ENCODE results near the gene FCN3. TPM values are rescaled to one million over a fixed set of nuclear protein-coding genes. Genes with fewer than 3 reads are reported as not detected.

FCN3 gene
- total and polyA plus RNA-seq, 2 of the 4 experiments (the other 2 are of a cell fraction) = not detected

- no peaks in the 10 kb centered on the region for H3K9me3 ChIP-seq (ENCODE audit: control insufficient read depth, insufficient read depth, low read length)
- H2BK15ac ChIP-seq (ENCODE audit: low read depth, low read length) = 0 out of 3 replicates have a peak overlapping the region, but pooled peaks have one; percentile 9
- peak overlapping the region; percentile 55 for H4K5ac ChIP-seq (ENCODE audit: low read depth, low read length)
- no peak overlapping the region for H3K4me3 ChIP-seq (ENCODE audit: insufficient read depth, low read depth, low read length)
- H4K20me1 ChIP-seq (ENCODE audit: insufficient read depth, low read length) = no peaks in the 10 kb centered on the region
- peak overlapping the region; percentile 67 for H3K18ac ChIP-seq (ENCODE audit: low read depth, low read length)
- peak overlapping the region; percentile 34; the same call in 1 of the 2 replicates for H2BK20ac ChIP-seq (ENCODE audit: low read depth, low read length)
- peaks cover 8% of the 10 kb centered on the region; the same call in 1 of the 2 replicates for H3K9me1 ChIP-seq (ENCODE audit: insufficient read depth, low read length)
- peak overlapping the region; percentile 70 for H3K4me2 ChIP-seq (ENCODE audit: low read depth, low read length)
- ChIA-PET CTCF (interaction anchor here (1.6 kb wide), 1 partner anchor 138 kb away, joined by 5 read pairs; no protein-coding TSS in a partner anchor), POLR2A (ENCODE audit: unreplicated experiment) (interaction anchor here (0.7 kb wide), 2 partner anchors 86 to 120 kb away, joined by 6 to 7 read pairs; no protein-coding TSS in a partner anchor)
- intact Hi-C loops (cut with micrococcal nuclease) = loop anchor here (1.0 to 2.0 kb wide), 2 partner anchors 70 to 109 kb away; no protein-coding TSS in a partner anchor
- peak overlapping the region; percentile 66 for H2BK5ac ChIP-seq (ENCODE audit: low read depth, low read length, poor library complexity, severe bottlenecking)
- peaks cover 29% of the 10 kb centered on the region for H3K36me3 ChIP-seq (ENCODE audit: control insufficient read depth, insufficient read depth, low read length)
- peak overlapping the region; percentile 40; the same call in 1 of the 2 replicates for H2AK5ac ChIP-seq (ENCODE audit: low read depth, low read length)
- H3K9ac ChIP-seq (ENCODE audit: low read depth, low read length) = peak overlapping the region; percentile 72
- H3K56ac ChIP-seq (ENCODE audit: extremely low read depth, insufficient read depth, low read length) = peak overlapping the region; percentile 55
- peak overlapping the region; percentile 87 for H3K27ac ChIP-seq (ENCODE audit: insufficient read depth, low read length)
- peaks cover 32 to 66% of the 10 kb centered on the region in 2 experiments for H3K79me1 ChIP-seq (ENCODE audit: low read depth in 1 of 2, low read length in 2 of 2)
- H3K23ac ChIP-seq (ENCODE audit: low read depth, low read length) = peak overlapping the region; percentile 37
- in situ Hi-C loops (cut with MboI; ENCODE audit: low sequenced_read_pairs) = loop anchor here (10.0 kb wide), 1 partner anchor 246 kb away; no protein-coding TSS in a partner anchor
- peaks cover 11% of the 10 kb centered on the region for H3K4me1 ChIP-seq (ENCODE audit: control insufficient read depth, insufficient read depth, low read length)
- H3K4ac ChIP-seq (ENCODE audit: low read depth, low read length) = peak overlapping the region; percentile 66
- peak; percentile 94 for ATAC-seq (ENCODE audit: low read depth)
- peak overlapping the region; percentile 42 for H4K91ac ChIP-seq (ENCODE audit: insufficient read depth, low read depth, low read length)
- DNase-seq = peak; percentile 96
- peak overlapping the region; percentile 25 to 71; a peak in 3 of 4 replicates for H4K8ac ChIP-seq (ENCODE audit: low read depth in 2 of 2, low read length in 2 of 2)
- H2BK120ac ChIP-seq (ENCODE audit: low read depth, low read length) = peak overlapping the region; percentile 33; the same call in 1 of the 2 replicates
- no TSS peak for BruUV-seq (replicated peaks)
- dilution Hi-C loops (cut with HindIII; ENCODE audit: low sequenced_read_pairs, unreplicated experiment) = no loop called here
- WGBS, 2 experiments (ENCODE audit: extremely low coverage in 2 of 2, insufficient read length in 1 of 2) = 0% methylated on average over 1 of the region's 14 CpGs; no CpG with 5 or more reads in 1 of the 2 experiments
- H3K27me3 ChIP-seq (ENCODE audit: control insufficient read depth, insufficient read depth, low read length) = no peaks in the 10 kb centered on the region
- H2AK9ac ChIP-seq (replicated peaks; ENCODE audit: low read depth, low read length, poor library complexity) = peak overlapping the region; percentile 28
- peak overlapping the region; percentile 59; the same call in 1 of the 2 replicates for H3K14ac ChIP-seq (replicated peaks; ENCODE audit: low read depth, low read length)
- peak overlapping the region; percentile 9 for H2AFZ ChIP-seq (replicated peaks; ENCODE audit: low read length, poor library complexity)
- no peak; the same call in 1 of the 2 replicates for TF ChIP-seq CHD1 (IDR thresholded peaks at IDR 0.05; ENCODE audit: low read depth, low read length)
- TF ChIP-seq, protein P1, sequence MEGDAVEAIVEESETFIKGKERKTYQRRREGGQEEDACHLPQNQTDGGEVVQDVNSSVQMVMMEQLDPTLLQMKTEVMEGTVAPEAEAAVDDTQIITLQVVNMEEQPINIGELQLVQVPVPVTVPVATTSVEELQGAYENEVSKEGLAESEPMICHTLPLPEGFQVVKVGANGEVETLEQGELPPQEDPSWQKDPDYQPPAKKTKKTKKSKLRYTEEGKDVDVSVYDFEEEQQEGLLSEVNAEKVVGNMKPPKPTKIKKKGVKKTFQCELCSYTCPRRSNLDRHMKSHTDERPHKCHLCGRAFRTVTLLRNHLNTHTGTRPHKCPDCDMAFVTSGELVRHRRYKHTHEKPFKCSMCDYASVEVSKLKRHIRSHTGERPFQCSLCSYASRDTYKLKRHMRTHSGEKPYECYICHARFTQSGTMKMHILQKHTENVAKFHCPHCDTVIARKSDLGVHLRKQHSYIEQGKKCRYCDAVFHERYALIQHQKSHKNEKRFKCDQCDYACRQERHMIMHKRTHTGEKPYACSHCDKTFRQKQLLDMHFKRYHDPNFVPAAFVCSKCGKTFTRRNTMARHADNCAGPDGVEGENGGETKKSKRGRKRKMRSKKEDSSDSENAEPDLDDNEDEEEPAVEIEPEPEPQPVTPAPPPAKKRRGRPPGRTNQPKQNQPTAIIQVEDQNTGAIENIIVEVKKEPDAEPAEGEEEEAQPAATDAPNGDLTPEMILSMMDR (conservative IDR thresholded peaks at IDR 0.05; ENCODE audit: low read depth, low read length) = no peak
- TF ChIP-seq RCOR1 (IDR thresholded peaks at IDR 0.05; ENCODE audit: insufficient replicate concordance, low read length) = no peak
- peak; percentile 88 for TF ChIP-seq MAFK (IDR thresholded peaks at IDR 0.05; ENCODE audit: low read depth, low read length)
- peak; percentile 40; the same call in 1 of the 2 replicates for TF ChIP-seq BHLHE40 (IDR thresholded peaks at IDR 0.05; ENCODE audit: low read depth, low read length)
- TF ChIP-seq NFE2L2 (IDR thresholded peaks at IDR 0.05; ENCODE audit: low read depth, low read length) = no peak
- peak; percentile 51; the same call in 1 of the 2 replicates for TF ChIP-seq MAZ (IDR thresholded peaks at IDR 0.05; ENCODE audit: borderline replicate concordance, low read depth, low read length)
- TF ChIP-seq MXI1 (IDR thresholded peaks at IDR 0.05; ENCODE audit: borderline replicate concordance, low read depth, low read length) = no peak
- TF ChIP-seq, protein P2, sequence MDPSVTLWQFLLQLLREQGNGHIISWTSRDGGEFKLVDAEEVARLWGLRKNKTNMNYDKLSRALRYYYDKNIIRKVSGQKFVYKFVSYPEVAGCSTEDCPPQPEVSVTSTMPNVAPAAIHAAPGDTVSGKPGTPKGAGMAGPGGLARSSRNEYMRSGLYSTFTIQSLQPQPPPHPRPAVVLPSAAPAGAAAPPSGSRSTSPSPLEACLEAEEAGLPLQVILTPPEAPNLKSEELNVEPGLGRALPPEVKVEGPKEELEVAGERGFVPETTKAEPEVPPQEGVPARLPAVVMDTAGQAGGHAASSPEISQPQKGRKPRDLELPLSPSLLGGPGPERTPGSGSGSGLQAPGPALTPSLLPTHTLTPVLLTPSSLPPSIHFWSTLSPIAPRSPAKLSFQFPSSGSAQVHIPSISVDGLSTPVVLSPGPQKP (IDR thresholded peaks at IDR 0.05; ENCODE audit: borderline replicate concordance, low read depth, low read length) = no peak
- TF ChIP-seq, protein P3, sequence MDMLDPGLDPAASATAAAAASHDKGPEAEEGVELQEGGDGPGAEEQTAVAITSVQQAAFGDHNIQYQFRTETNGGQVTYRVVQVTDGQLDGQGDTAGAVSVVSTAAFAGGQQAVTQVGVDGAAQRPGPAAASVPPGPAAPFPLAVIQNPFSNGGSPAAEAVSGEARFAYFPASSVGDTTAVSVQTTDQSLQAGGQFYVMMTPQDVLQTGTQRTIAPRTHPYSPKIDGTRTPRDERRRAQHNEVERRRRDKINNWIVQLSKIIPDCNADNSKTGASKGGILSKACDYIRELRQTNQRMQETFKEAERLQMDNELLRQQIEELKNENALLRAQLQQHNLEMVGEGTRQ (IDR thresholded peaks at IDR 0.05; ENCODE audit: low read depth, low read length) = peak; percentile 34; the same call in 1 of the 2 replicates
- TF ChIP-seq POLR2A (IDR thresholded peaks at IDR 0.05; ENCODE audit: low read depth, low read length) = no peak
- TF ChIP-seq CEBPB (IDR thresholded peaks at IDR 0.05; ENCODE audit: low read depth, low read length) = peak; percentile 90
These were observed 43.9 kb upstream of the FCN3 start for GRCh38 chr1:27418326-27419185.
